GM19463 (cell line): ENCODE measurements around the gene GSTM4.
"Not testable (repeated sequence)": the region's sequence is repeated elsewhere in the genome, so short reads cannot be mapped to it uniquely, and the experiment has no call there.

Experiments used
- ATAC-seq: cut with Tn5 transposase; IDR thresholded peaks from one replicate; pipeline ENCODE4 v1.9.1; 2021; ENCODE audit warnings: mild to moderate bottlenecking, moderate library complexity; ENCODE audit not compliant: unreplicated experiment

The GSTM4 gene

GRCh38 chr1:109697861-109698260, 42.0 kb downstream of the GSTM4 start:
- not testable (repeated sequence) for ATAC-seq

- not testable (repeated sequence) for ATAC-seq
Observed at GRCh38 chr1:109702940-109703339, 47.0 kb downstream of the GSTM4 start.

GRCh38 chr1:109704173-109704572, 48.3 kb downstream of the GSTM4 start:
- no peak for ATAC-seq

GRCh38 chr1:109705411-109705810, 49.5 kb downstream of the GSTM4 start:
- ATAC-seq = no peak

GRCh38 chr1:109708949-109709348, 53.0 kb downstream of the GSTM4 start:
- ATAC-seq = not testable (repeated sequence)

- ATAC-seq = not testable (repeated sequence)
Observed at GRCh38 chr1:109709822-109710221, 53.9 kb downstream of the GSTM4 start.
